NB4 (cell line): ENCODE measurements around the gene TFEB.

Experiments used
- CTCF ChIP-seq: IDR thresholded peaks from one replicate; pipeline ENCODE4 v1.5.1; 2012; ENCODE audit warnings: low read depth, low read length
- POLR2A ChIP-seq: IDR thresholded peaks from 2 replicates; pipeline ENCODE4 v1.6.1; 2011; ENCODE audit warnings: mild to moderate bottlenecking; ENCODE audit not compliant: insufficient read length; ENCODE audit errors: extremely low read depth

- TF ChIP-seq CTCF, result no peak
- TF ChIP-seq POLR2A, result no peak
These were observed 81.7 kb downstream of the TFEB start for GRCh38 chr6:41653691-41654090.
